GM23338 (cell line): ENCODE measurements around the gene MSRB1. TPM values are rescaled to one million over a fixed set of nuclear protein-coding genes. Genes with fewer than 3 reads are reported as not detected.
A peak's percentile ranks its signal among the peaks of the same experiment; 100 is the strongest.
"Not testable (repeated sequence)": the region's sequence is repeated elsewhere in the genome, so short reads cannot be mapped to it uniquely, and the experiment has no call there.

Experiments
- ATAC-seq: fragments of 200-7000 bp; cut with Tn5 transposase; 3 replicates; pipeline ENCODE4 v1.9.1; 2020
- DNase-seq: peaks from one replicate; pipeline ENCODE4 v3.0.0-alpha.2; 2015; ENCODE audit warnings: low spot score
- H2AFZ ChIP-seq: fragments of 200-600 bp; sonication (generic); 2 replicates; pipeline ENCODE4 v1.8.0; 2016; ENCODE audit warnings: antibody characterized with exemption, mild to moderate bottlenecking, moderate library complexity
- H3F3A ChIP-seq: fragments of 200-600 bp; sonication (generic); replicated peaks from 2 replicates; pipeline ENCODE4 v1.8.0; 2017; ENCODE audit warnings: antibody characterized with exemption, mixed run types, low read depth
- H3K27ac ChIP-seq: fragments of 200-600 bp; sonication (generic); 2 replicates; pipeline ENCODE4 v1.6.1; 2016; ENCODE audit warnings: low read depth
- H3K27me3 ChIP-seq: fragments of 200-600 bp; sonication (generic); 2 replicates; pipeline ENCODE4 v1.8.0; 2016; ENCODE audit warnings: mild to moderate bottlenecking, mixed run types, moderate library complexity; ENCODE audit not compliant: insufficient read depth
- H3K36me3 ChIP-seq: fragments of 200-600 bp; sonication (generic); 2 replicates; pipeline ENCODE4 v1.8.0; 2016; ENCODE audit warnings: mild to moderate bottlenecking; ENCODE audit not compliant: insufficient read depth
- H3K4me1 ChIP-seq: fragments of 200-600 bp; sonication (generic); 2 replicates; pipeline ENCODE4 v1.8.0; 2016; ENCODE audit warnings: mild to moderate bottlenecking, moderate library complexity; ENCODE audit not compliant: insufficient read depth
- H3K4me2 ChIP-seq: fragments of 200-600 bp; sonication (generic); 2 replicates; pipeline ENCODE4 v1.7.1; 2017; ENCODE audit warnings: mixed run types
- H3K4me3 ChIP-seq: fragments of 200-600 bp; sonication (generic); 2 replicates; pipeline ENCODE4 v1.6.1; 2016; ENCODE audit warnings: mixed run types
- H3K79me2 ChIP-seq: fragments of 200-600 bp; sonication (generic); replicated peaks from 2 replicates; pipeline ENCODE4 v1.8.0; 2017; ENCODE audit warnings: mild to moderate bottlenecking; ENCODE audit not compliant: insufficient read depth
- H3K9me2 ChIP-seq: fragments of 200-600 bp; sonication (generic); 2 replicates; pipeline ENCODE4 v1.8.0; 2017; ENCODE audit not compliant: insufficient read depth
- H4K20me1 ChIP-seq: fragments of 200-600 bp; sonication (generic); replicated peaks from 2 replicates; pipeline ENCODE4 v1.8.0; 2017; ENCODE audit warnings: mild to moderate bottlenecking; ENCODE audit not compliant: insufficient read depth
- H3K27ac Mint-ChIP-seq: 2 replicates; pipeline ENCODE4 v1.8.0; 2020; ENCODE audit warnings: inconsistent platforms, mild to moderate bottlenecking, moderate library complexity, mixed read lengths
- H3K27me3 Mint-ChIP-seq: 3 replicates; pipeline ENCODE4 v1.8.0; 2022; ENCODE audit warnings: low read depth, mild to moderate bottlenecking, moderate library complexity, mixed read lengths, inconsistent platforms; ENCODE audit not compliant: insufficient read depth, poor library complexity
- H3K36me3 Mint-ChIP-seq: 3 replicates; pipeline ENCODE4 v1.8.0; 2021; ENCODE audit warnings: low read depth, mild to moderate bottlenecking, inconsistent platforms, moderate library complexity, mixed read lengths
- H3K4me1 Mint-ChIP-seq: 3 replicates; pipeline ENCODE4 v1.8.0; 2020; ENCODE audit warnings: mild to moderate bottlenecking, inconsistent platforms, mixed read lengths
- H3K4me3 Mint-ChIP-seq: 3 replicates; pipeline ENCODE4 v1.8.0; 2021; ENCODE audit warnings: moderate library complexity, mild to moderate bottlenecking, inconsistent platforms, mixed read lengths
- H3K9me3 Mint-ChIP-seq: 3 replicates; pipeline ENCODE4 v1.8.0; 2020; ENCODE audit warnings: moderate library complexity, mild to moderate bottlenecking, inconsistent platforms, mixed read lengths
- EZH2 ChIP-seq: fragments of 200-600 bp; sonication (generic); IDR thresholded peaks from one replicate; pipeline ENCODE4 v1.8.0; 2017; ENCODE audit warnings: antibody characterized with exemption, mild to moderate bottlenecking, low read depth; ENCODE audit not compliant: unreplicated experiment
- EZH2phosphoT487 ChIP-seq: fragments of 200-600 bp; sonication (generic); IDR thresholded peaks from one replicate; pipeline ENCODE4 v1.8.1; 2018; ENCODE audit warnings: antibody characterized with exemption; ENCODE audit not compliant: unreplicated experiment
- ZNF331 ChIP-seq: fragments of 250-450 bp; sonication (Bioruptor Pico); IDR thresholded peaks from 2 replicates; pipeline ENCODE4 v1.5.0; 2020; ENCODE audit warnings: low read depth, mild to moderate bottlenecking, moderate library complexity
- polyA plus RNA-seq: library from polyadenylated mRNA; unstranded; fragments of >200 nt; fragmentation: Nextera tagmentation; extraction: Ambion mirVana; gene quantifications from 2 replicates; pipeline ENCODE4 v1.2.1, GENCODE V29; 2016
- total RNA-seq: library from RNA; depleted of rRNA; stranded (reverse); fragments of >200 nt; shearing (Covaris generic); gene quantifications from 2 replicates; pipeline ENCODE4 v1.2.3, GENCODE V29; 2014
- TF ChIP-seq, protein P1 (sequence below): fragments of 250-450 bp; sonication (Bioruptor Pico); IDR thresholded peaks from 2 replicates; pipeline ENCODE4 v1.5.0; 2020; ENCODE audit warnings: mild to moderate bottlenecking, moderate library complexity

MSRB1 gene
- total and polyA plus RNA-seq, 2 experiments from 2014 or later, result 30.4 to 31.3 TPM

GRCh38 chr16:1920727-1921171 is 22.2 kb downstream of the MSRB1 start:
- H3K79me2 ChIP-seq, result no peaks in the 10 kb centered on the region
- H3K4me3 ChIP-seq, result peak overlapping the region; percentile 38; the same call in 1 of the 2 replicates
- H3K4me2 ChIP-seq, result peak overlapping the region; percentile 77
- DNase-seq (peak; percentile 92), ATAC-seq (peak; percentile 63)
- no peak overlapping the region for H3K27ac ChIP-seq
- TF ChIP-seq, protein P1, sequence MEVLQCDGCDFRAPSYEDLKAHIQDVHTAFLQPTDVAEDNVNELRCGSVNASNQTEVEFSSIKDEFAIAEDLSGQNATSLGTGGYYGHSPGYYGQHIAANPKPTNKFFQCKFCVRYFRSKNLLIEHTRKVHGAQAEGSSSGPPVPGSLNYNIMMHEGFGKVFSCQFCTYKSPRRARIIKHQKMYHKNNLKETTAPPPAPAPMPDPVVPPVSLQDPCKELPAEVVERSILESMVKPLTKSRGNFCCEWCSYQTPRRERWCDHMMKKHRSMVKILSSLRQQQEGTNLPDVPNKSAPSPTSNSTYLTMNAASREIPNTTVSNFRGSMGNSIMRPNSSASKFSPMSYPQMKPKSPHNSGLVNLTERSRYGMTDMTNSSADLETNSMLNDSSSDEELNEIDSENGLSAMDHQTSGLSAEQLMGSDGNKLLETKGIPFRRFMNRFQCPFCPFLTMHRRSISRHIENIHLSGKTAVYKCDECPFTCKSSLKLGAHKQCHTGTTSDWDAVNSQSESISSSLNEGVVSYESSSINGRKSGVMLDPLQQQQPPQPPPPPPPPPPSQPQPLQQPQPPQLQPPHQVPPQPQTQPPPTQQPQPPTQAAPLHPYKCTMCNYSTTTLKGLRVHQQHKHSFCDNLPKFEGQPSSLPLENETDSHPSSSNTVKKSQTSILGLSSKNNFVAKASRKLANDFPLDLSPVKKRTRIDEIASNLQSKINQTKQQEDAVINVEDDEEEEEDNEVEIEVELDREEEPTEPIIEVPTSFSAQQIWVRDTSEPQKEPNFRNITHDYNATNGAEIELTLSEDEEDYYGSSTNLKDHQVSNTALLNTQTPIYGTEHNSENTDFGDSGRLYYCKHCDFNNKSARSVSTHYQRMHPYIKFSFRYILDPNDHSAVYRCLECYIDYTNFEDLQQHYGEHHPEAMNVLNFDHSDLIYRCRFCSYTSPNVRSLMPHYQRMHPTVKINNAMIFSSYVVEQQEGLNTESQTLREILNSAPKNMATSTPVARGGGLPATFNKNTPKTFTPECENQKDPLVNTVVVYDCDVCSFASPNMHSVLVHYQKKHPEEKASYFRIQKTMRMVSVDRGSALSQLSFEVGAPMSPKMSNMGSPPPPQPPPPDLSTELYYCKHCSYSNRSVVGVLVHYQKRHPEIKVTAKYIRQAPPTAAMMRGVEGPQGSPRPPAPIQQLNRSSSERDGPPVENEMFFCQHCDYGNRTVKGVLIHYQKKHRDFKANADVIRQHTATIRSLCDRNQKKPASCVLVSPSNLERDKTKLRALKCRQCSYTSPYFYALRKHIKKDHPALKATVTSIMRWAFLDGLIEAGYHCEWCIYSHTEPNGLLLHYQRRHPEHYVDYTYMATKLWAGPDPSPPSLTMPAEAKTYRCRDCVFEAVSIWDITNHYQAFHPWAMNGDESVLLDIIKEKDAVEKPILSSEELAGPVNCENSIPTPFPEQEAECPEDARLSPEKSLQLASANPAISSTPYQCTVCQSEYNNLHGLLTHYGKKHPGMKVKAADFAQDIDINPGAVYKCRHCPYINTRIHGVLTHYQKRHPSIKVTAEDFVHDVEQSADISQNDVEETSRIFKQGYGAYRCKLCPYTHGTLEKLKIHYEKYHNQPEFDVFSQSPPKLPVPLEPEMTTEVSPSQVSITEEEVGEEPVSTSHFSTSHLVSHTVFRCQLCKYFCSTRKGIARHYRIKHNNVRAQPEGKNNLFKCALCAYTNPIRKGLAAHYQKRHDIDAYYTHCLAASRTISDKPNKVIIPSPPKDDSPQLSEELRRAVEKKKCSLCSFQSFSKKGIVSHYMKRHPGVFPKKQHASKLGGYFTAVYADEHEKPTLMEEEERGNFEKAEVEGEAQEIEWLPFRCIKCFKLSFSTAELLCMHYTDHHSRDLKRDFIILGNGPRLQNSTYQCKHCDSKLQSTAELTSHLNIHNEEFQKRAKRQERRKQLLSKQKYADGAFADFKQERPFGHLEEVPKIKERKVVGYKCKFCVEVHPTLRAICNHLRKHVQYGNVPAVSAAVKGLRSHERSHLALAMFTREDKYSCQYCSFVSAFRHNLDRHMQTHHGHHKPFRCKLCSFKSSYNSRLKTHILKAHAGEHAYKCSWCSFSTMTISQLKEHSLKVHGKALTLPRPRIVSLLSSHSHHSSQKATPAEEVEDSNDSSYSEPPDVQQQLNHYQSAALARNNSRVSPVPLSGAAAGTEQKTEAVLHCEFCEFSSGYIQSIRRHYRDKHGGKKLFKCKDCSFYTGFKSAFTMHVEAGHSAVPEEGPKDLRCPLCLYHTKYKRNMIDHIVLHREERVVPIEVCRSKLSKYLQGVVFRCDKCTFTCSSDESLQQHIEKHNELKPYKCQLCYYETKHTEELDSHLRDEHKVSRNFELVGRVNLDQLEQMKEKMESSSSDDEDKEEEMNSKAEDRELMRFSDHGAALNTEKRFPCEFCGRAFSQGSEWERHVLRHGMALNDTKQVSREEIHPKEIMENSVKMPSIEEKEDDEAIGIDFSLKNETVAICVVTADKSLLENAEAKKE (CRISPR knock-in tag), result no peak
- peak; percentile 30 for TF ChIP-seq EZH2
- TF ChIP-seq EZH2phosphoT487, result no peak
- TF ChIP-seq ZNF331 (CRISPR knock-in tag), result no peak
- Mint-ChIP-seq H3K27ac (no peak overlapping the region), H3K4me3 (peak overlapping the region; percentile 50; the same call in 2 of the 3 replicates), H3K36me3 (no peaks in the 10 kb centered on the region; the same call in 2 of the 3 replicates), H3K4me1 (peaks cover 26% of the 10 kb centered on the region), H3K27me3 (peaks cover 85% of the 10 kb centered on the region), H3K9me3 (no peaks in the 10 kb centered on the region)
- H3K27me3 ChIP-seq, result peaks cover 79% of the 10 kb centered on the region
- H3F3A ChIP-seq, result 0 out of 2 replicates have a peak, but pooled peaks cover 6% of the 10 kb centered on the region
- no peaks in the 10 kb centered on the region for H4K20me1 ChIP-seq
- H3K9me2 ChIP-seq, result no peaks in the 10 kb centered on the region
- peaks cover 27% of the 10 kb centered on the region for H3K4me1 ChIP-seq
- H2AFZ ChIP-seq, result peak overlapping the region; percentile 72; the same call in 1 of the 2 replicates
- H3K36me3 ChIP-seq, result no peaks in the 10 kb centered on the region

- not testable (repeated sequence) for H3K4me2 ChIP-seq
Measured at GRCh38 chr16:1920122-1920521, 22.9 kb downstream of the MSRB1 start.

More at GRCh38 chr16:1920122-1920521, 22.9 kb downstream of the MSRB1 start:
- H4K20me1 ChIP-seq, H3K9me3 Mint-ChIP-seq, H3F3A ChIP-seq, ATAC-seq, DNase-seq, H3K4me3 Mint-ChIP-seq, H3K27ac ChIP-seq, H3K36me3 ChIP-seq, H3K9me2 ChIP-seq, H3K79me2 ChIP-seq, H2AFZ ChIP-seq, H3K27ac Mint-ChIP-seq, H3K4me3 ChIP-seq, H3K36me3 Mint-ChIP-seq: not testable (repeated sequence)
- Mint-ChIP-seq H3K27me3 (peaks cover 85% of the 10 kb centered on the region), H3K4me1 (peaks cover 27% of the 10 kb centered on the region)
- Histone ChIP-seq H3K27me3 (peaks cover 84% of the 10 kb centered on the region), H3K4me1 (peaks cover 29% of the 10 kb centered on the region)
